Fibroblast of lung (primary cell): ENCODE measurements around the gene LIMS1. TPM values are rescaled to one million over a fixed set of nuclear protein-coding genes. Genes with fewer than 3 reads are reported as not detected.
"Not testable (repeated sequence)": the region's sequence is repeated elsewhere in the genome, so short reads cannot be mapped to it uniquely, and the experiment has no call there.

ENCODE experiments used
- DNase-seq, 2 donors: peaks; one replicate each; pipeline versions ENCODE4 v3.0.0 to v3.0.0-alpha.2; 2010; ENCODE audit warnings: low read depth in 2 of 2
- H2AFZ ChIP-seq: 2 replicates; pipeline ENCODE4 v1.5.1; 2012; ENCODE audit warnings: low read length, control low read depth, inconsistent platforms
- H3K27ac ChIP-seq: 2 replicates; pipeline ENCODE4 v1.5.1; 2011; ENCODE audit warnings: low read length, control low read depth; ENCODE audit not compliant: insufficient read depth
- H3K27me3 ChIP-seq: 2 replicates; pipeline ENCODE4 v1.5.1; 2011; ENCODE audit warnings: mild to moderate bottlenecking, low read length; ENCODE audit not compliant: control insufficient read depth, insufficient read depth
- H3K36me3 ChIP-seq: 2 replicates; pipeline ENCODE4 v1.5.1; 2011; ENCODE audit warnings: low read length; ENCODE audit not compliant: control insufficient read depth, insufficient read depth
- H3K4me1 ChIP-seq: 2 replicates; pipeline ENCODE4 v1.5.1; 2011; ENCODE audit warnings: low read length; ENCODE audit not compliant: control insufficient read depth, insufficient read depth; ENCODE audit errors: extremely low read depth
- H3K4me2 ChIP-seq: 2 replicates; pipeline ENCODE4 v1.5.1; 2011; ENCODE audit warnings: low read length, control low read depth; ENCODE audit not compliant: insufficient read depth; ENCODE audit errors: extremely low read depth
- H3K4me3 ChIP-seq, 4 experiments: fragments of 200-600 bp in 1 of 4; sonication (generic) in 1 of 4; replicated peaks in 1 of 4; 2 replicates each; pipeline ENCODE4 v1.5.1; 2011 to 2016; ENCODE audit warnings: low read length in 4 of 4, low read depth in 3 of 4, mild to moderate bottlenecking in 3 of 4, control low read depth in 2 of 4, inconsistent platforms in 1 of 4, mixed read lengths in 1 of 4; ENCODE audit not compliant: insufficient read depth in 1 of 4; ENCODE audit errors: control extremely low read depth in 1 of 4
- H3K79me2 ChIP-seq: 2 replicates; pipeline ENCODE4 v1.5.1; 2012; ENCODE audit warnings: mild to moderate bottlenecking, low read length, inconsistent platforms; ENCODE audit not compliant: control insufficient read depth, insufficient read depth
- H3K9ac ChIP-seq: 2 replicates; pipeline ENCODE4 v1.5.1; 2011; ENCODE audit warnings: mild to moderate bottlenecking, low read length, control low read depth; ENCODE audit not compliant: insufficient read depth
- H3K9me3 ChIP-seq: 2 replicates; pipeline ENCODE4 v1.5.1; 2012; ENCODE audit warnings: low read depth, low read length; ENCODE audit not compliant: control insufficient read depth, insufficient read depth
- H4K20me1 ChIP-seq: 2 replicates; pipeline ENCODE4 v1.5.1; 2011; ENCODE audit warnings: low read length; ENCODE audit not compliant: control insufficient read depth, insufficient read depth; ENCODE audit errors: extremely low read depth
- polyA plus RNA-seq, 2 donors: library from polyadenylated mRNA; depleted of rRNA in 1 of 2; stranded (reverse) in 1 of 2; unstranded in 1 of 2; fragments of >200 nt; gene quantifications; 2 replicates each; pipeline ENCODE4 v1.2.1, GENCODE V29; 2011 to 2012; ENCODE audit warnings: missing spikeins in 1 of 2
- total RNA-seq: library from RNA; depleted of rRNA; stranded (reverse); fragments of >200 nt; gene quantifications from 2 replicates; pipeline ENCODE4 v1.2.1, GENCODE V29; 2014

The LIMS1 gene
- total and polyA plus RNA-seq, 2 donors (not counting 1 experiment from before 2014, with no cell fraction given) = 52.7 to 108 TPM

DNA sequence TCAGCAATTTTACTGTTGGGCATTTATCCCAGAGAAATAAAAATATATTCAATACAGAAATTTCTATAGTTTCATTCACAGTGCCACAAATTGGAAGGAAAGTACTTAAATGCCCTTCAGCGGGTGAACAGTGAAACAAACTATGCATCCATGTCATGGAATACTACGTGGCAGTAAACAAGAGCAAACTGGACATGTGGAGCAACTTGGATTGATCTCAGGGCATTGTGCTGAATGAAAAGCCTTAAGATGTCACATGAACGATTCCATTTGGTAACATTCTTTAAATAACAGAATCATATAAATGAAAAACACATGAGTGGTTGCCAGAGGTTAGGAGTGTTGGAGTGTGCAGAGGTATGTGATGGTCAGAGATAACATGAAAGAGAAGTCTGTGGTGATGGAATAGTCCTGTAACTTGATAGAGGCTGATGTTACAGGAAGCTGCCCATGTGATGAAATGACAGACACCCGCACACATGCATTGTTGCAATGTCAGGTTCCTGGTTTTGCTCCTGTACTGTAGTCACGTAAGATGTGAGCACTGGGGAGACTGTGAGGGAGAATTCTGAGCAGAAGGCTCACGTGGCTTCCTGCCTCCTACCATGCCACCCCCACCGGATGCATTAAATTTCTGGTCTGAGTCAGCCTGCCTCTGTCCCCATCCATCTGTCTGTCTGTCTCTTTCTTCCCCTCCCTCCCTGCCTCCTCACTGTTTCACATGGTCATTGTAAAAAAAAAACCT lies 118.1 kb downstream of the LIMS1 start:
- H3K4me3 ChIP-seq, H3K36me3 ChIP-seq, H3K79me2 ChIP-seq, H3K9ac ChIP-seq, H3K4me2 ChIP-seq, H2AFZ ChIP-seq, H3K4me1 ChIP-seq, H3K9me3 ChIP-seq, H4K20me1 ChIP-seq, H3K27me3 ChIP-seq: not testable (repeated sequence)
- peak; percentile 73 to 93 for DNase-seq
- H3K27ac ChIP-seq = peak overlapping the region; percentile 77

DNA sequence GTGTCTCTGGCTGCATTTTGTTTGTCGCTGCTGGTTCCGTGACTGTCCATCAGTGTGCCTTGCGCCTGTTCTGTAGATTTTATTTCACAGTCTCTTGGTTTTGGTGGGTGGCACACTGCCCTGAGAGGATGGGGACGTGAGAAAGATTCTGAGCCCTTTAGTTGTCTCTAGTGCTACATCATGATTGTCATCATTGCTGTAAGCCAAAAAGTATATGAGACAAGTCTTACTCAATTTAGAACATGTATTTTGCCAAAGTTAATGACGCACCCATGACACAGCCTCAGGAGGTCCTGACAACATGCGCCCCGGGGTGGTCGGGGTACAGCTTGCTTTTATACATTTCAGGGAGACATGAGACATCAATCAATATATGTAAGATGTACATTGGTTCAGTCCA lies 119.2 kb downstream of the LIMS1 start:
- not testable (repeated sequence) for H4K20me1 ChIP-seq, H3K36me3 ChIP-seq, H3K4me1 ChIP-seq, H3K27me3 ChIP-seq, H3K9me3 ChIP-seq, H3K4me2 ChIP-seq, H2AFZ ChIP-seq, H3K4me3 ChIP-seq, H3K79me2 ChIP-seq
- DNase-seq = peak; percentile 67 to 70
- peak overlapping the region; percentile 77 for H3K27ac ChIP-seq
- H3K9ac ChIP-seq = peak overlapping the region; percentile 7

DNA sequence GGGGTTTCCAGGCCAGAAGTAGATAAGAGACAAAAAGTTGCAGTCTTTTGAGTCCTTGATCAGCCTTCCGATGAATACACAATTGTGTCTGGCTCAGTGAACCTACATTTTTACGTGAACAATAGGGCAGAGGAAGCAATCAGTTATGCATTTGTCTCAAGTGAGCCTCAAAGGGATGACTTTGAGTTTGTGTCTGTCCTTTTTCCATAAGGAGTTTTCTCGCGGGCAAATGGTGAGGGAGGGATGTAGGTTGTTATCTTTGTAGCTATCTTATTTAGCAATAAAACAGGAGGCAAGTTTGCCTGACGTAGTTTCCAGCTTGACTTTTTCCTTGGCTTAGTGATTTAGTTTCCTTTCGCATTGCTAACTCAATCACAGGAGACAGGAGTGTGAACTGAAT lies 119.6 kb downstream of the LIMS1 start:
- H3K9me3 ChIP-seq, H3K36me3 ChIP-seq, H3K4me1 ChIP-seq, H3K79me2 ChIP-seq, H3K27me3 ChIP-seq, H4K20me1 ChIP-seq, H2AFZ ChIP-seq, H3K9ac ChIP-seq, H3K4me2 ChIP-seq, H3K4me3 ChIP-seq: not testable (repeated sequence)
- H3K27ac ChIP-seq = peak overlapping the region; percentile 77
- peak; percentile 42 to 75 for DNase-seq

DNA sequence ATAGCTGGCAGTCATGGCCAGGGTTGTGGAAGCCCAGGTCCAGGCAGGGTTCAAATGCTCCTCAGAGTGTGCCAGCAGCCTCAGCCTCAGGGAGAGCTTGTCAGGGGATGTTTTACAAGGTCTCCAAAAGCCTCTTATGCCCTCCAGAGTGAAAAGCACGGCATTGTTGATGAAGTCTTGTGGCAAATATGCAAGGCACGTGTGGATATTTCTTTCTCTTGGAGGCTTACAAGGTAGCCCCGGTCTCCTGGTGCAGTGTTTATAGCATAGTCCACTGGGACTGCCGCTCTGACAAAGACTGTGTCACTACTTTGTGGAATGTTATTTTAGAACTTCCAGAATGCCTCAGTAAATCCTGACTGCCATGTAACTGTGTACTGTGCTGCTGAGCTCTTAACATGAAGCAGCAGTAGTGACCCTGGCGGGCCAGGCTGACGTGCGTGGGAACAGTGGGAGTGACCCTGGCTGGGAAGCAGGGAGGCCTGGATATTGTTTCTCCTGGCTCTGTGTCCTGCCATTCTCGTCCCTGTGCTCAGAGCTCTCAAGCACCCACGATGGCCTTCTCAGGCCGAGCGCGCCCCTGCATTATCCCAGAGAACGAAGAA lies 120.4 kb downstream of the LIMS1 start:
- Histone ChIP-seq H3K4me2 (peak overlapping the region; percentile 13), H3K27ac (peak overlapping the region; percentile 77), H3K4me3 (peak overlapping the region in 1 of 4 experiments; percentile 33)
- H3K4me1 ChIP-seq, H3K9me3 ChIP-seq, H3K79me2 ChIP-seq, H3K27me3 ChIP-seq, H3K9ac ChIP-seq, H2AFZ ChIP-seq, H4K20me1 ChIP-seq, H3K36me3 ChIP-seq: not testable (repeated sequence)
- peak; percentile 72 to 80 for DNase-seq

DNA sequence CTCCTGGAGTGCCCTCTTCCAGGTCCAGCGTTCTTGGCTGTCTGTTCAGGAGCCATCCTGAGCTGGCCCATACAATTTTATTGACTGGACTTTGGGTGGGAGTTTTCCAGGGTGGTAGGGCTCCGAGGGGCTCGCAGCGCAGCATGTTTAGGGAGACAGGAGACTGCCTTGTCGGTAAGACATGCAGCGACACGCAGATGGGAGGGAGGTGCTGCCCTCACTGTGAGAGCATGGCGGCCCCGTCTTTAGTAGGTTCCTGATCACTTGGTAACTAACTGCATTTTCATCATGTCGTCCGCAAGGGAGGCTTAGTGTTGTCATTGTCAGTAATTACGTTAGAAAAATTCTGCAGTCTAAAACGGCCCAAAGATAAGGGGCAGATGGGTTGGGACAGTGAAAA lies 121.0 kb downstream of the LIMS1 start:
- not testable (repeated sequence) for H3K4me2 ChIP-seq, H3K27ac ChIP-seq, DNase-seq

DNA sequence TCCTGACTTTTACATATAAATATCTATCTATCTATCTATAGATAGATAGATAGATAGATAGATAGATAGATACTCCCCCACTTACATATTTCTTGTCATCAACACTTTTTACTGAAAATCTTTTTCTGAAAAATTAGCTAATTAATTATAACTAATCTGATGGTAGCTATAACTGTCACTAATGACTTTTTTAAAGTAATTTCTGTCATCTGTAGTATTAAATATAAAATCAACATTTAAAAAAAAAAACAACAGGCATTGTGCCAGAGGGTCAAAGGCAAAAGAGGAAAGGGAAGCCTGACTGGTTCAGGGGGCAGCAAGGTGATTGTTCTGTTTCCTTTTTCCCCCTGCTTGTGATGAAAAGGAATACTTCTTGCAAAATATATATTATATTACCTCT lies 122.0 kb downstream of the LIMS1 start:
- H3K27ac ChIP-seq, H3K79me2 ChIP-seq, DNase-seq, H3K9ac ChIP-seq, H3K9me3 ChIP-seq, H3K27me3 ChIP-seq, H4K20me1 ChIP-seq, H3K4me1 ChIP-seq, H2AFZ ChIP-seq, H3K4me2 ChIP-seq, H3K36me3 ChIP-seq: not testable (repeated sequence)
- H3K4me3 ChIP-seq = peak overlapping the region in 1 of 4 experiments; percentile 22

More for the DNA sequence above, 121.0 kb downstream of the LIMS1 start:
- not testable (repeated sequence) for H3K79me2 ChIP-seq, H2AFZ ChIP-seq, H3K36me3 ChIP-seq, H3K9me3 ChIP-seq, H3K9ac ChIP-seq, H3K4me3 ChIP-seq, H3K4me1 ChIP-seq, H4K20me1 ChIP-seq, H3K27me3 ChIP-seq

DNA sequence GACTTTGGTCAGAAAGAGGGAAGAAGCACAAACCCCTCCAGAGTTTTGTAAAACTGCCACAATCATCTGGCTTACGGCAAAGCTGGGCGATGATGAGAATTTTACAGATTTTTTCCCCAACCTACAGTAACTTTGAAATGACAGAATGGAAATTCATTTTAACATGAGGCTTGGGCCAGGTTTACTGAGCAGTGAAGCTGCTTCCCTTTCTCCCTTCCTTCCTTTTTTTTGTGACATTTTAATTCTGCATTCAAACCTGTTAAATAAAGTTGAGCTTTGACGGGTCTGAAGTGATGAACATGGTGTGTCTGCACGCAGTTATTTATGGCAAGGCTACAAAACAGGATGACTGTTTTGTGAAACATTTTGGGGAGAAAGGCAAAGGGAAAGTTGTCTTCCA lies 123.2 kb downstream of the LIMS1 start:
- H2AFZ ChIP-seq, H4K20me1 ChIP-seq, H3K9ac ChIP-seq, H3K36me3 ChIP-seq, H3K9me3 ChIP-seq, H3K27ac ChIP-seq, H3K4me2 ChIP-seq, H3K79me2 ChIP-seq, H3K4me3 ChIP-seq, DNase-seq, H3K27me3 ChIP-seq, H3K4me1 ChIP-seq: not testable (repeated sequence)
